Activated gamma-delta T cell treated with Interleukin-2 at 50 U/mL for 16 hours (primary cell): ENCODE data around the gene ADAMTS6.

Experiments used
- DNase-seq: peaks from one replicate; pipeline ENCODE4 v3.0.0-alpha.2; 2020

Gene ADAMTS6

DNA sequence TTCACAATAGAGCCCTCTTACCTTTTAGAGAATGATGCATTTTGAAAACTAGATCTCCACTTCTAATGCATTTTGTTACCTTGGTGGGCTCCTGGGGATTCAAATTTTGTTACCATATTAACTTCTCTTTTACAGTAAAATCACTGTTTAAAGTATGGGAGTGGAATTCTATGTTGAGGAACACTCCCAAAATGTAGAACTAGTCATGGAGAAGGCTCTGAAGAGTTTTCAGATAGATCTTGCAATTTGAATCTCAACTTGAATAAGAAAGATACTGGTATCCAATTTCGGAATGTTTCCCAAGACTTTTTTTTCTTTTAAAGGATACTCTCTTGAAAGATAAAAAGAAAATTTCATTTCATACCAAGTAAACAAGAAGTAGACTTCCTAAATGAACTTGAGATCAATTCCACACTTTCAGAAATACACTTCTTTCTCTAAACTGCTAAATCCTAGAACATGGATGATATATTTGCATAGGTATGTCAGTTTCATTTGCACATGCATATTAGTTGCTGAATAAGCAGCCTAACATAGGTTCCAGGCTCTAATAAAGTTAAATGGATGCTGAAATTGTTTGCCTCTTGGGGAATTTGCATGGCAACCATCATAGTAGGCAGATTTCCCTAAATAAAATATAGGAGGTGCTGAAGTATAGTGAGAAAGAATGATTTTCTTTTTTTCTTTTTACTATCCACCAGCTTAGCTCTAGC lies 205.4 kb downstream of the ADAMTS6 start:
- no peak for DNase-seq

DNA sequence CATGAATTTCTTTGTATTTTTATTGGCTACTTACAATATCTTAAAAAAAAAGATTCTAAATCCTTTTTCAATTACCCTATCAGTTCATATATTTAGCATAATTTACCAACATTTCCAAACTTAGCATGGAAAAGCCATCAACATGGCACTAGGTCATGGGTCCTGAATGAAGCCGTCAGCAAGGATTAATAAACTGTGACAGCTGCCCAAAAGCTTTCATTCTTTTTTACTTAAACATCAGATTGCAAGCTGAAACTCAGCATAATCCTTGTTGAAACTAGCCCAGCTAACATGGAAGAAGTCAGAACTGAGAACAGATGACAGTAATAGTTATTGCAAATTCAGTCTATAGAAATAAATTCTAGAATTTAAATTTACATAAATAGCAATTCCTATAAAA lies 209.8 kb downstream of the ADAMTS6 start:
- DNase-seq, result no peak

- no peak for DNase-seq
These were observed 213.2 kb downstream of the ADAMTS6 start for GRCh38 chr5:65268525-65268924.

- no peak for DNase-seq
These were observed 217.3 kb downstream of the ADAMTS6 start for GRCh38 chr5:65264420-65264819.

DNA sequence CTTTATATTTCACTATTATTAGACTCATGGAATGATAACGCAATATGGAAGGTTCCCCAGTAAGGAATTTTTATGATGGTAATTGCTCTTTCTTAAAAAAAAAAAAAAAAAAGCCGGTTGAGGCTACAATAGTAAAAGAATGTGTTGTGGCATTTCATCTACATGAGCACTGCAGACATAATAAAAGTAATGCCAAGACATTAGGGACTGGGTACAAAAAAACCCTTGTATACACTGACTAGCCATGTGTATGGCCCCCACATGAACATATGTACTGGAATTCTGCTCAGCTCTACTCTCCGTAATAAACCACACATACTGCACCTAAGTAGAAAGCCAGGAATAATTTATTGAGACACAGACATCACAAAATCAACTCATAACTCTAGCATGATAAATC lies 218.4 kb downstream of the ADAMTS6 start:
- DNase-seq, result no peak

DNA sequence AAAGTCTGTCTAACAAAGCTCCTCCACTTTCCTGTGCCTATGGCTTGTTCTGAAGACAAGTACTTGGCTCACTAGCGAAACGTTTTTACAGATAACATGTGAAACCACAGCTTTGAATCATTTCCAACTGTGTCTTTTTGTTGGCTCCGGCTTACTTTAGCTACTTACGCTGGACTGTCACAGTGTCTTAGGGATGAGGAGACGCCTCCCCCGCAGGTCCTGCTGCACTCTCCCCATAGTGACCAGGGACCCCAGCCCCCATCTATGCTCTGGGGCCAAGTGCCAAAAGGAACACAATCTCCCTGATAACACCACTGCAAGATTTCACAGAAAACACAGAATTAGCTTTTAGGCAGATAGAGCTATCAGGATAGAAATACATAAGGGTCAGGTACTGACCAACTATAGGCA lies 219.1 kb downstream of the ADAMTS6 start:
- no peak for DNase-seq

DNA sequence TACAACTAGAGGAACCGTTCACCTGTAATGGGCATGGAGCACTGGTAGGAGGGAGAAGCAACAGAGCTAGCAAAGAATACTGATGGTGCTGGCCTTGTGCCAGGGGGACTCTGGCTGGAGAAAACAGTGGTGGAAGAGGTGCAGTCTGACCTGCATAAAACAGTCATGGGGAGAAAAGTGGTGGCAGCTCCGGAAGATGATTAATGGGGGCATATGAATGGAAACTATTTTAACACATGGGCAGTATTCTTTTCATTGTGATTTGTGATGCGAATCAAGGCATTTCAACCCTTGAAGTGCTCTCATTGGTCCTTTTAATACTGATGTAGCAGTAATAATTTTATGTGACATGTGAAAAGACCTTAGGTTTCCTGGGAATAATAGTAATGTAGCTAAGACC lies 219.6 kb downstream of the ADAMTS6 start:
- DNase-seq, result no peak

GRCh38 chr5:65261499-65261898 lies 220.2 kb downstream of the ADAMTS6 start:
- no peak for DNase-seq

DNA sequence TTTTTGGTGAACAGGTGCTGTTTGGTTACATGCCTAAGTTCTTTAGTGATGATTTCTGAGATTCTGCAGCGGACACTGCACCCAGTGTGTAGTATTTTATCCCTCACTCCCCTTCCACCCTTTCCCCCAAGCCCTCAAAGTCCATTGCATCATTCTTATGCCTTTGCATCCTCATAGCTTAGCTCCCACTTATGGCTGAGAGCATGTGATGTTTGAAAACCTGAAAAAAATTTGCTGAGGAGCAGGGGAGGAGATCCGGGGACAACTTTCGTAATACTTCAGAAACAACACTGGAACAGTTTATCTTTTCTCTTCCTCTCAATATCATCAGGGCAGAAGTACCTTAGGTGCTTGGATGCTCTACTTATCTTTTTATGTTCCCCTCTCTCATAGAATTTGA lies 226.4 kb downstream of the ADAMTS6 start:
- no peak for DNase-seq

DNA sequence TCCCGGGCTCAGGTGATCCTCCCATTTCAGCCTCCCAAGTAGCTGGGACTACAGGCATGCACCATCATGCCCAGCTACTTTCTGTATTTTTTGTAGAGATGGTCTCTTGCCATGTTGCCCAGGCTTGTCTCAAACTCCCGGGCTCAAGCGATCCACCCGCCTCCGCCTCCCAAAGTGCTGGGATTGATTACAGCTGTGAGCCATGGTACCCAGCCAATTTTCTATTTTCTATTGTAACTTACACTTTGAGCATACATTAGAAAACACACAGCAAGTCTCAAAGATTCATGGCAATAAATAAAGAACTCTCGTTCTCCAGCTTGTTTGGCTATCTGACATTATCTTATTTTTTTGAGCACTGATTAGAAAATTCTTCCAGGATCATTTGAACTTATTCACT lies 228.7 kb downstream of the ADAMTS6 start:
- DNase-seq, result no peak

DNA sequence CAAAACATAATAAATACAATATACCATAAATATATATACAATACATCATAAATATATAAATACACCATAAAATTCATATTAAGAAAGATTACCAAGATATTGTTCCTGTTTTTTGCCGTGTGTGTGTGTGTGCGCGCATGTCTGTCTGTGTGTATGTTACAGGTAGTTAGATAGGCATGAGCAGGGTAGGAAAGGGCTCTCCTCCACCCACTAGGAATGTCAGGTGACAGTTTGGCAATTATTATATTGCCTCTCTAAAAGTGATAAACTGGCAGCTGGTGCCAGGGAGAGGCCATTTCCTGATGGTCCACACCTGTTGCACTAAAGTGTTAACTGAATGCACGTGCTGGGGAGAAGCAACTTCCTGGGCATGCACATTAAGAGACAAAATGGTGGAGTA lies 232.8 kb downstream of the ADAMTS6 start:
- DNase-seq, result no peak

- no peak for DNase-seq
These were observed 234.1 kb downstream of the ADAMTS6 start for GRCh38 chr5:65247594-65247993.

DNA sequence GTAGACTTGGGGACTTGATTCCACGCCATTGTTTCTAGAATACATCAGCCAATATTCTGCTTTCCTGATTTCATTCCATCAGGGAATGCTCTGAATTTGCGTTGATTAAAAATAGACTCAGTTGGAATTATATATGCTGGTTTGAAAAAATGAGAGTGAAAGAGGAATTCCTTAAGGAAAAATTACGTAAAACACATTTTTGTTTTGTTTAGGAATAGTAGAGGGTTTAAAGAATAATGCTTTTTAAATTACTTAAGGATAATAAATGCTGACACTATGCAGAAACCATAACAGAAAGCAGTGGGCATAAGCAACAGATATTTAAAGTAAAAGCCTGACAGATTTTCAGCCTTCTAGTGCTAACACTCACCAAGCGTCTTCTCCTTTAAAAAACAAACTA lies 235.0 kb downstream of the ADAMTS6 start:
- no peak for DNase-seq

GRCh38 chr5:65244031-65244430 lies 237.7 kb downstream of the ADAMTS6 start:
- DNase-seq, result no peak

GRCh38 chr5:65243161-65243560 lies 238.6 kb downstream of the ADAMTS6 start:
- no peak for DNase-seq

DNA sequence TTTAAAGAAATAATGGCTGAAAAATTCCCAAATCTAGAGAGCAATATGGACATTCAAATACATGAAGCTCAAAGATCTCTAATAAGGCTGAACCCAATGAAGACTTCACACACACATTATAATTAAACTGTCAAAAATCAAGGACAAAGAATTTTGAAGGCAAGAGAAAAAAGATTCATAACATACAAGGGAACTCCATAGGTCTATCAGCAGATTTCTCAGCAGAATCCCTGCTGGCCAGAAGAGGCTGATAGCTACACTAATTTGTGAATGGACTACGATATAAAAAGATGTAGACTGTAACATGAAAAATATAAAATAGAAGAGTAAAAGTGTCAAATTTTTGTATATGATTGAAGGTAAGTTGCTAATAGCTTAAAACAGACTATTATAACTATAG lies 251.9 kb downstream of the ADAMTS6 start:
- no peak for DNase-seq

- no peak for DNase-seq
These were observed 267.7 kb downstream of the ADAMTS6 start for GRCh38 chr5:65213921-65214525.

DNA sequence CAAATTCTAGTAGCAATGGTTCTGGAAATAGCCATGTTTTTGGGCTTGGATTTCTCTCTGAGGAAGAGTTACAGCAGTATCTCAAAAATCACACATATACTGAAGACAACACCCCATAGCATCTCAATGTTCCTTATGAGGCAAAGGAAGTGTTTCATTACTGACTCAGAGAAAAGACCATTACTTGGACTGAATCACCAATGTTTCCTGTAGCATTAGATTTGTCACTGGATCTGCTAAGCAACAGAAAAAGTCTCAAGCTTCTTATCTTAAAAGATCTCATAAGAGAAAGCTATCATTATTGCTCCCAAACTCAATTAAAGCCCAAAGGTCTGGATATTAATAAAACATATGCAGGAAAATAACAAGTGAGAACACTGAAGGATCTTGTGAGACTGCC lies 272.4 kb downstream of the ADAMTS6 start:
- no peak for DNase-seq

DNA sequence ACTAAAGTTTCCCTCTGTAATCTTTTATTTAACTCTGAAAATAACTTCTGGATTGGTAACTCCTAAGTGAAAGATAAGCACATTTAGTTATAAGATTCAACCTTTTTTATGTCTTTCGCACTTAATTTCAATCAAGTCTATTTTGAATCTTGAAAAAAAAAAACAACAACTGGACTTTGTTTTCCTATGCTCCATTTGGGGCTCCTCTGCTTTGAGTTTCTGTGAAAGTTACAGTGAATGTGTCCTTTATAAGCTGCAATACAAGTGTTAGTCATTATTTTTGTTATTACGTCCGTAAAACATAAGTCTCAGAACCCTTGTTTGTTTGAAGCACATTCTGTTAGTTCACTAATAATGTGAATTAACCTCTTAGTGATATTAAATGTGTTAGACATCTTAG lies 276.8 kb downstream of the ADAMTS6 start:
- no peak for DNase-seq

- DNase-seq, result no peak
These were observed 278.0 kb downstream of the ADAMTS6 start for GRCh38 chr5:65203746-65204145.

- no peak for DNase-seq
These were observed 281.6 kb downstream of the ADAMTS6 start for GRCh38 chr5:65199993-65200675.

- no peak for DNase-seq
These were observed 283.1 kb downstream of the ADAMTS6 start for GRCh38 chr5:65198456-65199120.

- no peak for DNase-seq
These were observed 283.9 kb downstream of the ADAMTS6 start for GRCh38 chr5:65197531-65198455.
